Measurements from ENCODE around the gene CCDC87.
A peak's percentile ranks its signal among the peaks of the same experiment; 100 is the strongest.
"Not testable (repeated sequence)": the region's sequence is repeated elsewhere in the genome, so short reads cannot be mapped to it uniquely, and the experiment has no call there.

Gene CCDC87

GRCh38 chr11:66592457-66593302, at the start of gene CCDC87, which contains the start of gene CCS:
Gene CCDC87, minus strand, starts transcription at chr11:66593063. Its CDS starts 48 bp downstream, at chr11:66593015.
Gene CCS, plus strand, starts transcription at chr11:66593185. Its CDS starts 77 bp downstream, at chr11:66593262.
- peak; percentile 100 for DNase-seq (ENCODE audit: low spot score)

- no peak for DNase-seq (ENCODE audit: low spot score)
Observed at GRCh38 chr11:66641834-66642233, 49.0 kb upstream of the CCDC87 start.

- not testable (repeated sequence) for DNase-seq (ENCODE audit: low spot score)
Observed at GRCh38 chr11:66639814-66640340, 47.0 kb upstream of the CCDC87 start.

GRCh38 chr11:66639066-66639813, 46.4 kb upstream of the CCDC87 start:
- DNase-seq (ENCODE audit: low spot score) = no peak

GRCh38 chr11:66638177-66639065, 45.6 kb upstream of the CCDC87 start, which contains the start of gene RBM4:
Gene RBM4, plus strand, starts transcription at chr11:66638703. Its CDS starts 1,009 bp downstream, at chr11:66639712.
- DNase-seq (ENCODE audit: low spot score) = peak; percentile 99

- no peak for DNase-seq (ENCODE audit: low spot score)
Observed at GRCh38 chr11:66637557-66638176, 44.8 kb upstream of the CCDC87 start.

- no peak for DNase-seq (ENCODE audit: low spot score)
Observed at GRCh38 chr11:66636411-66636810, 43.5 kb upstream of the CCDC87 start.

- DNase-seq (ENCODE audit: low spot score) = no peak
Observed at GRCh38 chr11:66632952-66633351, 40.1 kb upstream of the CCDC87 start.

- DNase-seq (ENCODE audit: low spot score) = no peak
Observed at GRCh38 chr11:66631883-66632282, 39.0 kb upstream of the CCDC87 start.

- DNase-seq (ENCODE audit: low spot score) = no peak
Observed at GRCh38 chr11:66629356-66629755, 36.5 kb upstream of the CCDC87 start.

GRCh38 chr11:66628061-66628603, 35.3 kb upstream of the CCDC87 start:
- no peak for DNase-seq (ENCODE audit: low spot score)

GRCh38 chr11:66626926-66627325, 34.1 kb upstream of the CCDC87 start:
- no peak for DNase-seq (ENCODE audit: low spot score)

- no peak for DNase-seq (ENCODE audit: low spot score)
Observed at GRCh38 chr11:66626382-66626781, 33.5 kb upstream of the CCDC87 start.

GRCh38 chr11:66625752-66626149, 32.9 kb upstream of the CCDC87 start:
- no peak for DNase-seq (ENCODE audit: low spot score)

GRCh38 chr11:66625041-66625751, 32.3 kb upstream of the CCDC87 start:
- no peak for DNase-seq (ENCODE audit: low spot score)

- no peak for DNase-seq (ENCODE audit: low spot score)
Observed at GRCh38 chr11:66624450-66624849, 31.6 kb upstream of the CCDC87 start.

GRCh38 chr11:66619080-66619554, 26.3 kb upstream of the CCDC87 start:
- peak; percentile 50 for DNase-seq (ENCODE audit: low spot score)

- peak; percentile 46 for DNase-seq (ENCODE audit: low spot score)
Observed at GRCh38 chr11:66617155-66617834, 24.4 kb upstream of the CCDC87 start.

- peak; percentile 99 for DNase-seq (ENCODE audit: low spot score)
Observed at GRCh38 chr11:66616379-66617154, 23.7 kb upstream of the CCDC87 start, which contains the start of gene RBM14. Gene RBM14, plus strand, starts transcription at chr11:66616630. Its CDS starts 91 bp downstream, at chr11:66616721.
